Measurements from ENCODE around the gene ZDHHC17. TPM values are rescaled to one million over a fixed set of nuclear protein-coding genes. Genes with fewer than 3 reads are reported as not detected.

Gene ZDHHC17
- total RNA-seq, 4 donors from 2014 or later = 56.7 to 163 (median 80.8) TPM

DNA sequence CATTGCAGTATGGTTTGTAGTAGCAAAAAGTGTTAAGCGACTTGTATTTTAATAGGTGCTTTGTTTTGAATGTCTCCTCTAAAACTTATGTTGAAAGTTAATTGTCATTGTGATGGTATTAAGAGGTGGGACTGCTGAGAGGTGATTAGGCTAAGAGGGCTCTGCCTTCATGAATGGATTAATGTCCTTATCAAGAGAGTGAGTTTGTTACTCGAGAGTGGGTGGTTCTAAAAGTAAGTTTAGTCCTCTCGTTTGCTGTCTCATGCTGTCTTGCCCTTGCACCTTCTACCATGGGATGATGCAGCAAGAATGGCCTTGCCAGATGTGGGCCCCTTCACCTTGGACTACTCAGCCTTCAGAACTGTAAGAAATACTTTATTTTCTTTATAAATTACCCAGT lies 17.4 kb downstream of the ZDHHC17 start:
- no peak for TF ChIP-seq EP300 (IDR thresholded peaks at IDR 0.05)
- no peak for TF ChIP-seq POLR2A (IDR thresholded peaks at IDR 0.05)
- TF ChIP-seq, protein P1, sequence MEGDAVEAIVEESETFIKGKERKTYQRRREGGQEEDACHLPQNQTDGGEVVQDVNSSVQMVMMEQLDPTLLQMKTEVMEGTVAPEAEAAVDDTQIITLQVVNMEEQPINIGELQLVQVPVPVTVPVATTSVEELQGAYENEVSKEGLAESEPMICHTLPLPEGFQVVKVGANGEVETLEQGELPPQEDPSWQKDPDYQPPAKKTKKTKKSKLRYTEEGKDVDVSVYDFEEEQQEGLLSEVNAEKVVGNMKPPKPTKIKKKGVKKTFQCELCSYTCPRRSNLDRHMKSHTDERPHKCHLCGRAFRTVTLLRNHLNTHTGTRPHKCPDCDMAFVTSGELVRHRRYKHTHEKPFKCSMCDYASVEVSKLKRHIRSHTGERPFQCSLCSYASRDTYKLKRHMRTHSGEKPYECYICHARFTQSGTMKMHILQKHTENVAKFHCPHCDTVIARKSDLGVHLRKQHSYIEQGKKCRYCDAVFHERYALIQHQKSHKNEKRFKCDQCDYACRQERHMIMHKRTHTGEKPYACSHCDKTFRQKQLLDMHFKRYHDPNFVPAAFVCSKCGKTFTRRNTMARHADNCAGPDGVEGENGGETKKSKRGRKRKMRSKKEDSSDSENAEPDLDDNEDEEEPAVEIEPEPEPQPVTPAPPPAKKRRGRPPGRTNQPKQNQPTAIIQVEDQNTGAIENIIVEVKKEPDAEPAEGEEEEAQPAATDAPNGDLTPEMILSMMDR (IDR thresholded peaks at IDR 0.05) = no peak
- DNase-seq (ENCODE audit: low spot score in 2 of 2) = no peak
- Histone ChIP-seq H3K27me3 (no peaks in the 10 kb centered on the region), H3K36me3 (no peaks in the 10 kb centered on the region), H3K9me3 (no peaks in the 10 kb centered on the region), H3K4me3 (no peak overlapping the region), H3K27ac (no peak overlapping the region), H3K4me1 (peaks cover 0 to 91% (median 26%) of the 10 kb centered on the region in 4 donors)
- 80 to 81% methylated on average over 3 of the region's 3 CpGs for WGBS, 2 donors

DNA sequence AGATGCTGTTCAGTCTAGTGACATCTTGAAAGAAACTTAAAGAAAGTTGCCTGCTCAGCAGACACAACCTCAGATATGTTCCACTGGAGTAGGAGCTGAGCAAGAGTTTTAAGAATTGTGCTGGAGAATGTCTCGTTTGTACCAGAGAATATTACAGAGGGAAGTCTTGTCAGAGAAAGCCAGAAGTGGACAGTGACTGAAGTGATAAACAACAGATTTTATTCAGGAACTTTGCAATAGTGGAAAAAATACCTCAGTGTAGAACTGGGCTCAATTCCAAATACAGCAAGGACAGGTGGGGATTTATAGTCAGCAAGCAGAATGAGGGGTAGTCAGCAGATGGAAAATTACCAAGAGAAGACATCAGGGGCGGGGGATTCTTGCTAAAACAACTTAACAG lies 18.6 kb downstream of the ZDHHC17 start:
- H3K4me1 ChIP-seq = peaks cover 0 to 81% (median 26%) of the 10 kb centered on the region in 4 donors
- no peak for DNase-seq (ENCODE audit: low spot score in 2 of 2)
- peak overlapping the region in 2 of 4 donors; percentile 18 to 32 for H3K27ac ChIP-seq
- H3K36me3 ChIP-seq = no peaks in the 10 kb centered on the region
- H3K27me3 ChIP-seq = no peaks in the 10 kb centered on the region
- H3K4me3 ChIP-seq = no peak overlapping the region
- no peaks in the 10 kb centered on the region for H3K9me3 ChIP-seq
- WGBS, 2 donors = 55 to 58% methylated on average over 2 of the region's 2 CpGs
- TF ChIP-seq POLR2A (IDR thresholded peaks at IDR 0.05) (no peak), EP300 (IDR thresholded peaks at IDR 0.05) (no peak)
- TF ChIP-seq, protein P1 (IDR thresholded peaks at IDR 0.05) = no peak

DNA sequence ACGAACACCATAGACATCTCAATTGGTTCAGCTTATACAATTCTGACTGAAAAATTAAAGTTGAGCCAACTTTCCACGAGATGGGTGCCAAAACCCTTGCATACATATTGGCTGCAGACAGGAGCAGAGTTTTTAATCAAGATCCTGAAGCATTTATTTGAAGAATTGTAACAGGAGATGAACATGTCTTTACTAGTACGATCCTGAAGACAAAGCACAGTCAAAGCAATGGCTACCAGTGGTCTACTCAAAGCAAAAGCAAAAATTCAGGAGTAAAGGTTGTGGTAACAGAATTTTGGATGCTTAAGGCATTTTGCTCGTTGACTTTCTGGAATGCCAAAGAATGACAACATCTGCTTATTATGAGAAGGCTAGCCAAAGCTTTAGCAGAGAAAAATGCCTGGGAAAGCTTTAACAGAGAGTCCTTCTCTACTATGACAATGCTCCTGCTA lies 20.7 kb downstream of the ZDHHC17 start:
- no peak for DNase-seq (ENCODE audit: low spot score in 2 of 2)
- WGBS, 2 donors = 12 to 15% methylated on average over 4 of the region's 4 CpGs
- H3K27ac ChIP-seq = peak overlapping the region in 2 of 4 donors; percentile 65 to 75
- no peak overlapping the region for H3K4me3 ChIP-seq
- H3K36me3 ChIP-seq = no peaks in the 10 kb centered on the region
- H3K27me3 ChIP-seq = no peaks in the 10 kb centered on the region
- TF ChIP-seq POLR2A (IDR thresholded peaks at IDR 0.05) (no peak), EP300 (IDR thresholded peaks at IDR 0.05) (peak in 1 of 2 donors; percentile 9)
- no peaks in the 10 kb centered on the region for H3K9me3 ChIP-seq
- H3K4me1 ChIP-seq = peaks cover 0 to 69% (median 22%) of the 10 kb centered on the region in 4 donors

DNA sequence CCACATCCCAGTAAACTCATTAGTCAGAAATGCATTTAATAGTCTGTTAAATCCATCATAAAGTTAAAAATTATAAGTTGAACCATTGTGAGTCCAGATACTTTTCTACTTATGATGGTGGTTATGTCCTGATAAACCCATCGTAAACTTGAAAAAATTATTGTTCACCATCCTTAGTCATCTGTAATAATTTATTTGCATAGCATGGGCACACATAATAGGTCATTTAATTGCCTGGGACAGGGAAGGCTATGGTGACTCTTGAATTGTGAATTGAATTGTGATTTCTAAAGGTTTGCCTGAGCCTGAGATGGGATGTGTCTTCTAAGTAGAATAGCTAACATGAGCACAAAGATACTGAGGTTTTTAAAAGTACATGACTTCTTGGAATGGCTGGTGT lies 21.5 kb downstream of the ZDHHC17 start:
- no peak for DNase-seq (ENCODE audit: low spot score in 2 of 2)
- H3K27ac ChIP-seq = peak overlapping the region in 1 of 4 donors; percentile 75
- WGBS, 2 donors = 62 to 73% methylated on average over 1 of the region's 1 CpG
- TF ChIP-seq EP300 (IDR thresholded peaks at IDR 0.05) = no peak
- no peaks in the 10 kb centered on the region for H3K27me3 ChIP-seq
- no peaks in the 10 kb centered on the region for H3K36me3 ChIP-seq
- H3K4me3 ChIP-seq = no peak overlapping the region
- no peaks in the 10 kb centered on the region for H3K9me3 ChIP-seq
- H3K4me1 ChIP-seq = peaks cover 0 to 63% (median 22%) of the 10 kb centered on the region in 4 donors

DNA sequence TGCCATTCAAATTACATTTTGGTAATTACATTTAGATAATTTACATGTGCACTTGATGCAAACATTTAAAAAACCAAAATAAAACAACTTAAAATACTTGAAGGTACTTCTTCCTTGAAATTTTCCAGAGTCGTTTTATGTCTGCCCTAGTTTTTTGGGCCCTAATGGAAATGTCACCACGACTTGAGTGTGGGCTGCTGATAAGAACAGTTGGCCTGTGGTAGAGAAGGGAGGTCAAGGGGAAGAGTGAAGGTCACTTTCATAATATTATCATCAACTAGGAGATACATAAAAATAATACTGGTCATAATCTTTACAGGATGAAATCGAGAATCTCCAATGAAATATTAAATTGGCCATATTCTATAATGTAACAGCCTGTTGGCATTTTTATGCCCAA lies 23.1 kb downstream of the ZDHHC17 start:
- 88 to 92% methylated on average over 3 of the region's 3 CpGs for WGBS, 2 donors
- Histone ChIP-seq H3K9me3 (no peaks in the 10 kb centered on the region), H3K27ac (no peak overlapping the region), H3K27me3 (no peaks in the 10 kb centered on the region), H3K36me3 (no peaks in the 10 kb centered on the region), H3K4me1 (peaks cover 0 to 65% (median 15%) of the 10 kb centered on the region in 4 donors), H3K4me3 (no peak overlapping the region)
- no peak for DNase-seq (ENCODE audit: low spot score in 2 of 2)
- TF ChIP-seq EP300 (IDR thresholded peaks at IDR 0.05) (no peak), POLR2A (IDR thresholded peaks at IDR 0.05) (no peak)
- TF ChIP-seq, protein P1 (IDR thresholded peaks at IDR 0.05) = no peak

DNA sequence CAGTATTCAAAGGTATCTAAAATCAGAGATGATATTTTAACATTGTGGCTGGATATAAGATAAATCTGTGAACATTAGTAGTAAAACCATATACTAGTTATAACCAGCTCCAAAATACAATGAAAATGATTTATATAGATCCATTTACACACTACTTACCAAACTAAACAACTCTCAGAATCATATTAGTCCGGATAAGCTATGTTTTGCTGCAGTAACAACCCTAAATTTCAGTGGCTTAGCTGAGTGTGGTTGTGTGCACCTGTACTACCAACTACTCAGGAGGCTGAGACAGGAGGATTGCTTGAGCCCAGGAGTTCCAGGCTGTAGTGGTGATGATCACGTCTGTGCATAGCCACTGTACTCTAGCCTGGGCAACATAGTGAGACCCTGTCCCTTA lies 23.8 kb downstream of the ZDHHC17 start:
- 98% methylated on average over 2 of the region's 2 CpGs for WGBS, 2 donors

More for the DNA sequence above, 23.8 kb downstream of the ZDHHC17 start:
- no peak for DNase-seq (ENCODE audit: low spot score in 2 of 2)
- Histone ChIP-seq H3K36me3 (no peaks in the 10 kb centered on the region), H3K27me3 (no peaks in the 10 kb centered on the region), H3K9me3 (no peaks in the 10 kb centered on the region), H3K4me3 (no peak overlapping the region), H3K27ac (no peak overlapping the region), H3K4me1 (peaks cover 0 to 64% (median 11%) of the 10 kb centered on the region in 4 donors)
- no peak for TF ChIP-seq EP300 (IDR thresholded peaks at IDR 0.05)
- TF ChIP-seq POLR2A (IDR thresholded peaks at IDR 0.05) = no peak
- TF ChIP-seq, protein P1 (IDR thresholded peaks at IDR 0.05) = no peak

All from tibial nerve (tissue), 4 donors.